A549 (cell line): ENCODE measurements around the gene PEAK3. TPM values are rescaled to one million over a fixed set of nuclear protein-coding genes. Genes with fewer than 3 reads are reported as not detected.

ENCODE experiments used
- ATAC-seq, 2 experiments: fragments of 200-7000 bp in 1 of 2; fragments of >200 bp in 1 of 2; cut with Nextera tagmentation in 1 of 2; cut with Tn5 transposase in 1 of 2; 3 replicates each; pipeline versions ENCODE4 v1.8.0 to v1.9.1; 2018 to 2020; ENCODE audit warnings: mild to moderate bottlenecking in 1 of 2, moderate library complexity in 1 of 2
- CTCF ChIA-PET: fragments of 300-600 bp; sonication (Branson Sonifier 250); formaldehyde crosslinking; extraction: SDS; loops from one replicate; lab custom pipeline; 2021; ENCODE audit warnings: antibody characterized with exemption, inconsistent platforms; lab: Yijun Ruan, JAX
- POLR2A ChIA-PET: fragments of 350-600 bp; formaldehyde crosslinking; extraction: SDS; loops from one replicate; lab custom pipeline; 2021; ENCODE audit warnings: antibody characterized with exemption, inconsistent platforms; lab: Yijun Ruan, JAX
- DNase-seq, 2 experiments: peaks; one replicate each; pipeline versions ENCODE4 v3.0.0 to v3.0.0-alpha.2; 2011 to 2016; ENCODE audit warnings: low read depth in 1 of 2, low spot score in 1 of 2
- FAIRE-seq: peaks from 2 replicates; lab custom pipeline; 2011; peaks lifted over from hg19 to GRCh38; lab: Jason Lieb, UNC
- H3K27ac ChIP-seq, 2 experiments: fragments of >200 bp; sonication (Bioruptor Twin); formaldehyde crosslinking; 3 replicates each; pipeline ENCODE4 v1.5.1; 2016 to 2017
- H3K4me1 ChIP-seq: fragments of >200 bp; sonication (Bioruptor Twin); formaldehyde crosslinking; 3 replicates; pipeline ENCODE4 v1.6.1; 2016
- H3K4me2 ChIP-seq: fragments of >200 bp; sonication (Bioruptor Twin); formaldehyde crosslinking; 3 replicates; pipeline ENCODE4 v1.6.1; 2016
- H3K4me3 ChIP-seq: fragments of >200 bp; sonication (Bioruptor Twin); formaldehyde crosslinking; 3 replicates; pipeline ENCODE4 v1.5.1; 2016
- H3K9me3 ChIP-seq: fragments of >200 bp; sonication (Bioruptor Twin); formaldehyde crosslinking; 3 replicates; pipeline ENCODE4 v1.6.1; 2016
- BHLHE40 ChIP-seq: IDR thresholded peaks from 2 replicates; pipeline ENCODE4 v1.6.1; 2012; ENCODE audit warnings: low read depth, low read length, inconsistent platforms
- CBX2 ChIP-seq: fragments of 200-600 bp; sonication (generic); IDR thresholded peaks from 2 replicates; pipeline ENCODE4 v1.6.1; 2016; ENCODE audit warnings: low read depth, mild to moderate bottlenecking, borderline replicate concordance
- CEBPB ChIP-seq, 2 experiments: fragments of >200 bp in 1 of 2; sonication (Bioruptor Twin) in 1 of 2; formaldehyde crosslinking in 1 of 2; IDR thresholded peaks; 2 replicates each; pipeline ENCODE4 v1.6.1; 2012 to 2016
- CHD2 ChIP-seq: fragments of 150-350 bp; IDR thresholded peaks from 2 replicates; pipeline ENCODE4 v1.6.1; 2014; ENCODE audit warnings: low read length; ENCODE audit not compliant: partially characterized antibody
- EP300 ChIP-seq, 2 experiments: fragments of >200 bp; sonication (Bioruptor Twin); formaldehyde crosslinking; IDR thresholded peaks; 2 replicates in 1 of 2; 3 replicates in 1 of 2; pipeline ENCODE4 v1.6.1; 2016 to 2017
- FOSB ChIP-seq: fragments of 250-450 bp; sonication (Bioruptor Pico); IDR thresholded peaks from 2 replicates; pipeline ENCODE4 v1.5.0; 2020; ENCODE audit warnings: mild to moderate bottlenecking, moderate library complexity
- FOSL2 ChIP-seq, 2 experiments: fragments of 450-650 bp in 1 of 2; fragments of >200 bp in 1 of 2; sonication (Bioruptor Twin) in 1 of 2; formaldehyde crosslinking; IDR thresholded peaks; 2 replicates each; pipeline versions ENCODE4 v1.5.0 to v1.6.1; 2016 to 2020; ENCODE audit warnings: mild to moderate bottlenecking in 1 of 2, moderate library complexity in 1 of 2
- GATA3 ChIP-seq: IDR thresholded peaks from 2 replicates; pipeline ENCODE4 v1.6.1; 2012; ENCODE audit warnings: borderline replicate concordance
- HDAC2 ChIP-seq: fragments of 200-600 bp; sonication (generic); IDR thresholded peaks from 2 replicates; pipeline ENCODE4 v1.6.1; 2016
- HOXA7 ChIP-seq: fragments of 250-450 bp; sonication (Bioruptor Pico); IDR thresholded peaks from 2 replicates; pipeline ENCODE4 v1.5.0; 2020; ENCODE audit warnings: mild to moderate bottlenecking, moderate library complexity
- HOXB5 ChIP-seq: fragments of 250-450 bp; sonication (Bioruptor Pico); IDR thresholded peaks from 2 replicates; pipeline ENCODE4 v1.5.0; 2020; ENCODE audit warnings: mild to moderate bottlenecking, moderate library complexity
- JUN ChIP-seq, 2 experiments: fragments of >200 bp; sonication (Bioruptor Twin); formaldehyde crosslinking; IDR thresholded peaks; 2 replicates in 1 of 2; 3 replicates in 1 of 2; pipeline ENCODE4 v1.6.1; 2016 to 2017
- JUNB ChIP-seq: fragments of >200 bp; sonication (Bioruptor Twin); formaldehyde crosslinking; IDR thresholded peaks from 2 replicates; pipeline ENCODE4 v1.6.1; 2016
- KDM5A ChIP-seq: fragments of 200-600 bp; sonication (generic); IDR thresholded peaks from 2 replicates; pipeline ENCODE4 v1.6.1; 2016; ENCODE audit warnings: antibody characterized with exemption, mild to moderate bottlenecking
- MAFK ChIP-seq: fragments of 450-650 bp; IDR thresholded peaks from 2 replicates; pipeline ENCODE4 v1.6.1; 2014; ENCODE audit not compliant: partially characterized antibody
- RAD21 ChIP-seq, 2 experiments: fragments of >200 bp in 1 of 2; sonication (Bioruptor Twin) in 1 of 2; formaldehyde crosslinking in 1 of 2; IDR thresholded peaks in 1 of 2; conservative IDR thresholded peaks in 1 of 2; 2 replicates in 1 of 2; 3 replicates in 1 of 2; pipeline ENCODE4 v1.6.1; 2012 to 2018; ENCODE audit warnings: inconsistent platforms in 1 of 2
- RARB ChIP-seq: fragments of 250-450 bp; sonication (Bioruptor Pico); IDR thresholded peaks from 2 replicates; pipeline ENCODE4 v1.8.0; 2021; ENCODE audit warnings: mild to moderate bottlenecking, moderate library complexity
- RCOR1 ChIP-seq: fragments of 150-350 bp; IDR thresholded peaks from 2 replicates; pipeline ENCODE4 v1.6.1; 2014; ENCODE audit warnings: antibody characterized with exemption, low read length, low read depth
- RFX5 ChIP-seq: fragments of 450-650 bp; IDR thresholded peaks from 2 replicates; pipeline ENCODE4 v1.7.1; 2014; ENCODE audit warnings: antibody characterized with exemption, mild to moderate bottlenecking, moderate library complexity
- RNF2 ChIP-seq: fragments of 200-600 bp; sonication (generic); IDR thresholded peaks from 2 replicates; pipeline ENCODE4 v1.6.1; 2016; ENCODE audit warnings: low read depth, mild to moderate bottlenecking, antibody characterized with exemption, moderate library complexity, borderline replicate concordance
- TFCP2L1 ChIP-seq: fragments of 250-450 bp; sonication (Bioruptor Pico); IDR thresholded peaks from 2 replicates; pipeline ENCODE4 v1.5.0; 2021; ENCODE audit warnings: mild to moderate bottlenecking
- ZC3H11A ChIP-seq: fragments of 450-650 bp; IDR thresholded peaks from 2 replicates; pipeline ENCODE4 v1.6.1; 2014; ENCODE audit warnings: antibody characterized with exemption, mild to moderate bottlenecking
- WGBS: methylation state at CpG from one replicate; pipeline ENCODE4 v1.1.6; 2017; ENCODE audit errors: missing lambda C conversion rate; 5-methylcytosine and 5-hydroxymethylcytosine counted together
- polyA plus RNA-seq, 4 experiments: library from polyadenylated mRNA; depleted of rRNA in 3 of 4; stranded (reverse); fragments of >200 nt; fragmentation: RNase III in 1 of 4; extraction: RNeasy Plus Mini Kit Qiagen cat#74134 plus additional on column Dnase treatment in 1 of 4; gene quantifications; 2 replicates in 3 of 4; 3 replicates in 1 of 4; pipeline ENCODE4 v1.2.3, GENCODE V29; 2011 to 2017
- TF ChIP-seq, protein P1 (sequence below): fragments of >200 bp; sonication (Bioruptor Twin); formaldehyde crosslinking; IDR thresholded peaks from 2 replicates; pipeline ENCODE4 v1.6.1; 2016
- TF ChIP-seq, protein P2 (sequence below): fragments of 450-650 bp; IDR thresholded peaks from 2 replicates; pipeline ENCODE4 v1.6.1; 2014; ENCODE audit warnings: antibody characterized with exemption
- TF ChIP-seq, protein P3 (sequence below): fragments of 250-450 bp; sonication (Bioruptor Pico); IDR thresholded peaks from 2 replicates; pipeline ENCODE4 v1.5.0; 2020; ENCODE audit warnings: low read depth, mild to moderate bottlenecking, moderate library complexity
- TF ChIP-seq, protein P4 (sequence below): IDR thresholded peaks from 2 replicates; pipeline ENCODE4 v1.6.1; 2012
- TF ChIP-seq, protein P5 (sequence below): fragments of >200 bp; sonication (Bioruptor Twin); formaldehyde crosslinking; IDR thresholded peaks from 3 replicates; pipeline ENCODE4 v1.5.1; 2016

The PEAK3 gene
- polyA plus RNA-seq, 2 of the 4 experiments (the other 2 are of a cell fraction), result not detected

DNA sequence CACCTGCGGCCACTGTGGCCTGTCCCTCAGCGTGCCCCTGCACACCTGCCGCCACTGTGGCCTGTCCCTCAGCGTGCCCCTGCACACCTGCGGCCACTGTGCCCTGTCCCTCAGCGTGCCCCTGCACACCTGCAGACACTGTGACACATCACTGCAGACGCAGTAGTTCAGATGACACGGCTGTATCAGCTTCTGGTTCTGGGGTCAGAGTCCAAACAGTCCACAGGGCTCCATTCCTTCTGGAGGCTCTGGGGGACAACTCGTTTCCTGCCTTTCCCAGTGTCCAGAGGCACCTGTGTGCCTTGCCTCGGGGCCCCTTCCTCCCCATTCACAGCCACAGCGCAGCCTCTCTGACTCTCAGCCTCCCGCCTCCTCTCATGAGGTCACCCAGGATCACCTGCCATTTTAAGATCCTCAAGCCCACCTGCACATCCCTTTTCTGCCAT, 39.9 kb downstream of the PEAK3 start:
- WGBS, result 78% methylated on average over 7 of the region's 12 CpGs

DNA sequence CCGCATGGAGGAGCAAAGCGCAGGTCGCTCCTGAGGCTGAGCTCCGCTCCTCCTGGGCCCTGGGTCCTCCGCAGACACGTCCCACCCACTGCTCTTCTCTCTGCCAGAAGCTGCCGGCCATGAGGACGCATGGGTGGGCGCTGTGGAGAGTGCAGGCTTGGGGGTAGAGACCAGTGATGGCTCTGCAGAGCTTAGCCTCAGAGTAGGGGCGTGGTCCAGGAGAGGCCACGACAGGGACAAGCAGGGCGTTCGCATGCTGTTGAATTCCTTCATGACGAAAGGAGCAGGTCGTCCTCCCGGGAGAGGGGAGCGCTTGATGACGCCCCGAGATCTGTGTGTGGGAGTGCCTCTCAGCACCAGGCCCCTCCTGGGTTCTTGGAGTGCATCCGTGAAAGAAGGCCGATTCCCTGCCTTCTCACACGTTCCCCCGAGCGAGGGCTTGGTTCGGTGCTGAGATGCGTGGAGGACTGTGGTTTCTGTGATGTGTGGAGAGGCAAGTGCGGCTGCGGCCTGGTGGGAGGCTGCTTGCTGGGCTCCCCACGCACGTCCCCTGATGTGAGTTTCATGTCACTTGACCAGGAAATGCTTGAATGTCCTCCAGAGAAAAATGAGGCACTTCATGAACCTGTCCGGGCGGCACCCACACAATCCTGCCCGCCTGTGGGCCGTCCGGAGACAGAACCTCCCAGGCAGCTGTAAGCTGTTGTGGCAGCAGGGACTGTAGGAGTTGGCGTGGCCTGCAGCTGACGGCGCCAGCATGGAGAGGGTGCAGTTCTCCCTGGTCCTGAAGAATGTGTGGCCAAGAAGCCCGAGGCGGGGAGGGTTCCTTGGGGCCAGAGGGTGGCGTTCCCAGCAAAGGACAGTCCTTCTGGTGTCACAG, 40.9 kb downstream of the PEAK3 start:
- Histone ChIP-seq H3K4me1 (peaks cover 53% of the 10 kb centered on the region), H3K4me3 (no peak overlapping the region)
- FAIRE-seq, result no peak

More for the DNA sequence above, 39.9 kb downstream of the PEAK3 start:
- DNase-seq, result no peak
- no peak for TF ChIP-seq HDAC2
- TF ChIP-seq KDM5A, result no peak
- no peak for TF ChIP-seq GATA3
- TF ChIP-seq, protein P1, sequence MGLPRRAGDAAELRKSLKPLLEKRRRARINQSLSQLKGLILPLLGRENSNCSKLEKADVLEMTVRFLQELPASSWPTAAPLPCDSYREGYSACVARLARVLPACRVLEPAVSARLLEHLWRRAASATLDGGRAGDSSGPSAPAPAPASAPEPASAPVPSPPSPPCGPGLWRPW, result no peak
- TF ChIP-seq TFCP2L1 (CRISPR knock-in tag), result no peak
- TF ChIP-seq JUNB, result no peak
- no peak for TF ChIP-seq RCOR1
- no peak for TF ChIP-seq BHLHE40
- TF ChIP-seq, all 56 proteins: peak for 0
- H3K4me1 ChIP-seq, result peaks cover 63% of the 10 kb centered on the region
- ChIA-PET POLR2A (interaction anchor here (0.5 kb wide), 2 partner anchors 30 to 354 kb away, joined by 3 read pairs; no protein-coding TSS in a partner anchor), CTCF (no interaction called here)
- H3K4me2 ChIP-seq, result no peak overlapping the region
- FAIRE-seq (no peak), ATAC-seq (no peak)
- no peak overlapping the region for H3K27ac ChIP-seq
- no peaks in the 10 kb centered on the region for H3K9me3 ChIP-seq
- no peak overlapping the region for H3K4me3 ChIP-seq

More for the DNA sequence above, 40.9 kb downstream of the PEAK3 start:
- TF ChIP-seq, protein P2, sequence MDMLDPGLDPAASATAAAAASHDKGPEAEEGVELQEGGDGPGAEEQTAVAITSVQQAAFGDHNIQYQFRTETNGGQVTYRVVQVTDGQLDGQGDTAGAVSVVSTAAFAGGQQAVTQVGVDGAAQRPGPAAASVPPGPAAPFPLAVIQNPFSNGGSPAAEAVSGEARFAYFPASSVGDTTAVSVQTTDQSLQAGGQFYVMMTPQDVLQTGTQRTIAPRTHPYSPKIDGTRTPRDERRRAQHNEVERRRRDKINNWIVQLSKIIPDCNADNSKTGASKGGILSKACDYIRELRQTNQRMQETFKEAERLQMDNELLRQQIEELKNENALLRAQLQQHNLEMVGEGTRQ, result no peak
- TF ChIP-seq RNF2 (no peak), HOXA7 (CRISPR knock-in tag) (no peak), HOXB5 (no peak), CEBPB (IDR thresholded peaks at IDR 0.05) (no peak), MAFK (no peak), GATA3 (no peak), FOSB (CRISPR knock-in tag) (no peak), ZC3H11A (no peak), CHD2 (no peak), EP300 (IDR thresholded peaks at IDR 0.05) (no peak), JUN (IDR thresholded peaks at IDR 0.05) (no peak), RARB (no peak), FOSL2 (IDR thresholded peaks at IDR 0.05) (no peak), FOSL2 (CRISPR knock-in tag; IDR thresholded peaks at IDR 0.05) (no peak), RFX5 (no peak), RAD21 (conservative IDR thresholded peaks at IDR 0.05 in 1 of 2, IDR thresholded peaks at IDR 0.05 in 1 of 2) (no peak), CBX2 (no peak)
- TF ChIP-seq, protein P3, sequence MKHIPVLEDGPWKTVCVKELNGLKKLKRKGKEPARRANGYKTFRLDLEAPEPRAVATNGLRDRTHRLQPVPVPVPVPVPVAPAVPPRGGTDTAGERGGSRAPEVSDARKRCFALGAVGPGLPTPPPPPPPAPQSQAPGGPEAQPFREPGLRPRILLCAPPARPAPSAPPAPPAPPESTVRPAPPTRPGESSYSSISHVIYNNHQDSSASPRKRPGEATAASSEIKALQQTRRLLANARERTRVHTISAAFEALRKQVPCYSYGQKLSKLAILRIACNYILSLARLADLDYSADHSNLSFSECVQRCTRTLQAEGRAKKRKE (CRISPR knock-in tag), result no peak
- TF ChIP-seq, protein P4, sequence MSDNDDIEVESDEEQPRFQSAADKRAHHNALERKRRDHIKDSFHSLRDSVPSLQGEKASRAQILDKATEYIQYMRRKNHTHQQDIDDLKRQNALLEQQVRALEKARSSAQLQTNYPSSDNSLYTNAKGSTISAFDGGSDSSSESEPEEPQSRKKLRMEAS, result no peak
- TF ChIP-seq, protein P5, sequence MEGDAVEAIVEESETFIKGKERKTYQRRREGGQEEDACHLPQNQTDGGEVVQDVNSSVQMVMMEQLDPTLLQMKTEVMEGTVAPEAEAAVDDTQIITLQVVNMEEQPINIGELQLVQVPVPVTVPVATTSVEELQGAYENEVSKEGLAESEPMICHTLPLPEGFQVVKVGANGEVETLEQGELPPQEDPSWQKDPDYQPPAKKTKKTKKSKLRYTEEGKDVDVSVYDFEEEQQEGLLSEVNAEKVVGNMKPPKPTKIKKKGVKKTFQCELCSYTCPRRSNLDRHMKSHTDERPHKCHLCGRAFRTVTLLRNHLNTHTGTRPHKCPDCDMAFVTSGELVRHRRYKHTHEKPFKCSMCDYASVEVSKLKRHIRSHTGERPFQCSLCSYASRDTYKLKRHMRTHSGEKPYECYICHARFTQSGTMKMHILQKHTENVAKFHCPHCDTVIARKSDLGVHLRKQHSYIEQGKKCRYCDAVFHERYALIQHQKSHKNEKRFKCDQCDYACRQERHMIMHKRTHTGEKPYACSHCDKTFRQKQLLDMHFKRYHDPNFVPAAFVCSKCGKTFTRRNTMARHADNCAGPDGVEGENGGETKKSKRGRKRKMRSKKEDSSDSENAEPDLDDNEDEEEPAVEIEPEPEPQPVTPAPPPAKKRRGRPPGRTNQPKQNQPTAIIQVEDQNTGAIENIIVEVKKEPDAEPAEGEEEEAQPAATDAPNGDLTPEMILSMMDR, result no peak
- ATAC-seq, result no peak
- Histone ChIP-seq H3K4me2 (no peak overlapping the region), H3K27ac (no peak overlapping the region), H3K9me3 (no peaks in the 10 kb centered on the region)
- DNase-seq, result no peak
- CTCF ChIA-PET, result interaction anchor here (1.4 kb wide), 1 partner anchor 21 kb away, joined by 3 read pairs; no protein-coding TSS in a partner anchor
- POLR2A ChIA-PET, result no interaction called here
- 88% methylated on average over 37 of the region's 41 CpGs for WGBS
